Sciatic nerve (tissue), 2 donors: ENCODE data around the gene TAS2R3. TPM values are rescaled to one million over a fixed set of nuclear protein-coding genes. Genes with fewer than 3 reads are reported as not detected.
"Not testable (repeated sequence)": the region's sequence is repeated elsewhere in the genome, so short reads cannot be mapped to it uniquely, and the experiment has no call there.

ENCODE experiments used
- ATAC-seq: fragments of 200-7000 bp; cut with Tn5 transposase; one replicate; pipeline ENCODE4 v1.9.1; 2020; ENCODE audit warnings: mild to moderate bottlenecking, moderate library complexity
- DNase-seq: peaks from one replicate; pipeline ENCODE4 v3.0.0-alpha.2; 2020; ENCODE audit warnings: low spot score
- intact Hi-C: fragments of 100-400 bp; cut with DNase I; formaldehyde crosslinking; loops from one replicate; pipeline ENCODE4 v1.14.2; 2022
- total RNA-seq: library from RNA; stranded (reverse); fragmentation: NEBNext Ultra II Directional; extraction: Animal tissue kit (Norgen Biotek cat#: 25700); gene quantifications from one replicate; pipeline ENCODE4 v1.2.1, GENCODE V29; 2021
- donor health status: DM: no; HTN: no; CAD: no.
- donor health status: DM: no; HTN: no; CAD: no.

TAS2R3 gene
- total RNA-seq: 6.1 TPM

- intact Hi-C loops: no loop called here
- DNase-seq (no peak), ATAC-seq (no peak)
Measured at GRCh38 chr7:141763797-141764196, at the start of gene TAS2R3. Gene TAS2R3, plus strand, starts transcription at chr7:141764097. Its CDS starts 62 bp downstream, at chr7:141764159.

GRCh38 chr7:141714571-141714970 lies 49.3 kb upstream of the TAS2R3 start:
- DNase-seq: no peak
- ATAC-seq: no peak
- intact Hi-C loops: no loop called here

GRCh38 chr7:141715018-141715417 lies 48.9 kb upstream of the TAS2R3 start:
- ATAC-seq (no peak), DNase-seq (no peak)
- intact Hi-C loops: no loop called here

- ATAC-seq: no peak
- intact Hi-C loops: no loop called here
- no peak for DNase-seq
Measured at GRCh38 chr7:141715794-141716689, 47.9 kb upstream of the TAS2R3 start.

GRCh38 chr7:141717450-141717849 lies 46.4 kb upstream of the TAS2R3 start:
- DNase-seq: no peak
- intact Hi-C loops: no loop called here
- ATAC-seq: no peak

- intact Hi-C loops: no loop called here
- ATAC-seq: no peak
- no peak for DNase-seq
Measured at GRCh38 chr7:141722529-141722928, 41.4 kb upstream of the TAS2R3 start.

GRCh38 chr7:141729020-141729419 lies 34.9 kb upstream of the TAS2R3 start:
- DNase-seq (no peak), ATAC-seq (no peak)
- intact Hi-C loops: no loop called here

GRCh38 chr7:141731476-141732149 lies 32.3 kb upstream of the TAS2R3 start:
- DNase-seq (no peak), ATAC-seq (no peak)
- intact Hi-C loops: no loop called here

- DNase-seq (no peak), ATAC-seq (peak; percentile 16)
- intact Hi-C loops: no loop called here
Measured at GRCh38 chr7:141737118-141737835, 26.6 kb upstream of the TAS2R3 start.

- DNase-seq: peak; percentile 91
- ATAC-seq: peak; percentile 97
- intact Hi-C loops: no loop called here
Measured at GRCh38 chr7:141737836-141738591, 25.9 kb upstream of the TAS2R3 start, which contains the start of gene SSBP1. Gene SSBP1, plus strand, starts transcription at chr7:141738358. Its CDS starts 809 bp downstream, at chr7:141739167.

- ATAC-seq (no peak), DNase-seq (no peak)
- intact Hi-C loops: no loop called here
Measured at GRCh38 chr7:141738592-141739013, 25.3 kb upstream of the TAS2R3 start.

GRCh38 chr7:141739250-141739649 lies 24.6 kb upstream of the TAS2R3 start:
- intact Hi-C loops: no loop called here
- DNase-seq (no peak), ATAC-seq (no peak)

- intact Hi-C loops: no loop called here
- DNase-seq: no peak
- no peak for ATAC-seq
Measured at GRCh38 chr7:141742229-141742628, 21.7 kb upstream of the TAS2R3 start.

GRCh38 chr7:141744131-141744530 lies 19.8 kb upstream of the TAS2R3 start:
- DNase-seq (no peak), ATAC-seq (no peak)
- intact Hi-C loops: no loop called here

GRCh38 chr7:141748396-141748795 lies 15.5 kb upstream of the TAS2R3 start:
- intact Hi-C loops: no loop called here
- DNase-seq (no peak), ATAC-seq (no peak)

GRCh38 chr7:141751904-141752303 lies 12.0 kb upstream of the TAS2R3 start:
- intact Hi-C loops, ATAC-seq, DNase-seq: not testable (repeated sequence)

- DNase-seq (no peak), ATAC-seq (no peak)
- intact Hi-C loops: no loop called here
Measured at GRCh38 chr7:141752634-141753033, 11.3 kb upstream of the TAS2R3 start.

GRCh38 chr7:141754939-141755338 lies 9.0 kb upstream of the TAS2R3 start:
- ATAC-seq (no peak), DNase-seq (no peak)
- intact Hi-C loops: no loop called here

GRCh38 chr7:141770083-141770583 lies 6.2 kb downstream of the TAS2R3 start:
- intact Hi-C loops: not testable (repeated sequence)

More at GRCh38 chr7:141770083-141770583, 6.2 kb downstream of the TAS2R3 start:
- not testable (repeated sequence) for ATAC-seq, DNase-seq
